Panc1 (cell line): ENCODE measurements around the gene AQP1. TPM values are rescaled to one million over a fixed set of nuclear protein-coding genes. Genes with fewer than 3 reads are reported as not detected.

Experiments used
- ATAC-seq: fragments of 200-7000 bp; cut with Tn5 transposase; 2 replicates; pipeline ENCODE4 v1.9.1; 2020; ENCODE audit warnings: mild to moderate bottlenecking, moderate library complexity
- BruUV-seq: library from RNA; stranded (reverse); fragments of 400-500 nt; replicated peaks from 2 replicates; lab custom pipeline; 2021; lab: Mats Ljungman, UMichigan
- CTCF ChIA-PET: fragments of 300-600 bp; sonication (Branson Sonifier 250); formaldehyde crosslinking; loops from one replicate; lab custom pipeline; 2022; ENCODE audit warnings: antibody characterized with exemption; lab: Charles Lee
- POLR2A ChIA-PET: fragments of 300-600 bp; sonication (Branson Sonifier 250); formaldehyde crosslinking; loops from one replicate; lab custom pipeline; 2022; ENCODE audit warnings: antibody characterized with exemption; lab: Charles Lee
- DNase-seq: peaks from one replicate; pipeline ENCODE4 v3.0.0-alpha.2; 2010; ENCODE audit warnings: low read depth, low spot score
- H3K27ac ChIP-seq: 2 replicates; pipeline ENCODE4 v1.5.1; 2011; ENCODE audit warnings: mild to moderate bottlenecking, low read length, inconsistent platforms
- H3K27me3 ChIP-seq: fragments of 200-500 bp; sonication (Bioruptor generic); 2 replicates; pipeline ENCODE4 v1.6.0; 2014; ENCODE audit warnings: low read length, inconsistent platforms; ENCODE audit not compliant: control insufficient read depth, insufficient read depth
- H3K36me3 ChIP-seq: fragments of 200-500 bp; sonication (Bioruptor generic); 2 replicates; pipeline ENCODE4 v1.5.1; 2014; ENCODE audit warnings: inconsistent platforms, mild to moderate bottlenecking, low read length, moderate library complexity; ENCODE audit not compliant: control insufficient read depth, insufficient read depth
- H3K4me1 ChIP-seq: 2 replicates; pipeline ENCODE4 v1.5.1; 2011; ENCODE audit warnings: inconsistent platforms, mild to moderate bottlenecking, low read length, moderate library complexity; ENCODE audit not compliant: control insufficient read depth, insufficient read depth
- H3K4me3 ChIP-seq, 2 experiments: 2 replicates each; pipeline ENCODE4 v1.5.1; 2011 to 2012; ENCODE audit warnings: low read depth in 2 of 2, low read length in 2 of 2, mild to moderate bottlenecking in 2 of 2, inconsistent platforms in 1 of 2, moderate library complexity in 1 of 2
- H3K9me3 ChIP-seq: fragments of 200-500 bp; sonication (Bioruptor generic); 2 replicates; pipeline ENCODE4 v1.5.1; 2014; ENCODE audit warnings: low read depth, mild to moderate bottlenecking, inconsistent platforms, low read length, moderate library complexity; ENCODE audit not compliant: control insufficient read depth, insufficient read depth
- POLR2AphosphoS5 ChIP-seq: IDR thresholded peaks from 2 replicates; pipeline ENCODE4 v1.6.1; 2012; ENCODE audit warnings: mild to moderate bottlenecking, low read depth, low read length, moderate library complexity
- SIN3A ChIP-seq: IDR thresholded peaks from 2 replicates; pipeline ENCODE4 v1.6.1; 2012; ENCODE audit warnings: low read depth, mild to moderate bottlenecking, low read length, moderate library complexity, borderline replicate concordance; ENCODE audit not compliant: insufficient read depth
- TCF7L2 ChIP-seq: IDR thresholded peaks from 2 replicates; pipeline ENCODE4 v1.6.1; 2011; ENCODE audit warnings: mild to moderate bottlenecking, low read depth, low read length, inconsistent platforms
- in situ Hi-C: cut with HindIII; loops from 2 replicates; pipeline ENCODE4 v1.10.0; 2016; ENCODE audit warnings: low sequenced_read_pairs, low pct_unique_long_range_greater_than_20kb
- intact Hi-C: fragments of 100-400 bp; cut with micrococcal nuclease; formaldehyde crosslinking; loops from one replicate; pipeline ENCODE4 v1.10.0; 2022; ENCODE audit not compliant: unreplicated experiment
- total RNA-seq: library from RNA; stranded (reverse); gene quantifications from one replicate; pipeline ENCODE4 v1.2.1, GENCODE V29; 2021; ENCODE audit not compliant: unreplicated experiment
- TF ChIP-seq, protein P1 (sequence below): fragments of 450-650 bp; IDR thresholded peaks from 2 replicates; pipeline ENCODE4 v1.5.1; 2017; ENCODE audit warnings: mild to moderate bottlenecking
- TF ChIP-seq, protein P2 (sequence below), 2 experiments: IDR thresholded peaks; 2 replicates each; pipeline ENCODE4 v1.6.1; 2011 to 2012; ENCODE audit warnings: low read depth in 2 of 2, control low read depth in 1 of 2, low read length in 1 of 2, mild to moderate bottlenecking in 1 of 2, moderate library complexity in 1 of 2; ENCODE audit not compliant: insufficient read depth in 1 of 2

Gene AQP1
- total RNA-seq, 1 experiment from 2014 or later, result 0.57 TPM

DNA sequence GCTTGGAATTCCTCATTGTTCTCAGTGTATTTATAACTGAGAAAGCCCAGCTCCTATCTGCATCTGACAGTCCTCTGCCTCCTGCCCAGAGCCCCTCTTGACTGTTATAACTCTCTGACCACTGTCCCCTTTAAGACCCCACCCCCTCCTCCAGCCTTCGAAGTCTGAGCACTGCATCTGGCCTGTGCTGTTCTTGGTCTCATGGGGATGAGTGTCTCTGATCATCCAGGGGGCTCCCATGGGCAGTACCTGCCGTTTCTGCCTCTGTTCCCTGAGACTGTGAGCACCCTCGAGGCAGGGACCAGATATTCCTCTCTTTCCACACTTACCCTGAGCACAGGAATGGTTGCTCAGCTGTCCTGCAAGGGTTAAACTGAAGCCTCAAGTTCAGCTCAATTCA is 59.8 kb downstream of the AQP1 start:
- POLR2A ChIA-PET, result no interaction called here
- intact Hi-C loops, result no loop called here
- in situ Hi-C loops, result no loop called here
- Histone ChIP-seq H3K4me3 (no peak overlapping the region), H3K27ac (no peak overlapping the region), H3K36me3 (no peaks in the 10 kb centered on the region), H3K4me1 (peaks cover 5% of the 10 kb centered on the region; the same call in 1 of the 2 replicates), H3K27me3 (peaks cover 8% of the 10 kb centered on the region), H3K9me3 (no peaks in the 10 kb centered on the region)
- no TSS peak for BruUV-seq
- CTCF ChIA-PET, result no interaction called here
- DNase-seq (no peak), ATAC-seq (no peak)
- TF ChIP-seq, protein P1, sequence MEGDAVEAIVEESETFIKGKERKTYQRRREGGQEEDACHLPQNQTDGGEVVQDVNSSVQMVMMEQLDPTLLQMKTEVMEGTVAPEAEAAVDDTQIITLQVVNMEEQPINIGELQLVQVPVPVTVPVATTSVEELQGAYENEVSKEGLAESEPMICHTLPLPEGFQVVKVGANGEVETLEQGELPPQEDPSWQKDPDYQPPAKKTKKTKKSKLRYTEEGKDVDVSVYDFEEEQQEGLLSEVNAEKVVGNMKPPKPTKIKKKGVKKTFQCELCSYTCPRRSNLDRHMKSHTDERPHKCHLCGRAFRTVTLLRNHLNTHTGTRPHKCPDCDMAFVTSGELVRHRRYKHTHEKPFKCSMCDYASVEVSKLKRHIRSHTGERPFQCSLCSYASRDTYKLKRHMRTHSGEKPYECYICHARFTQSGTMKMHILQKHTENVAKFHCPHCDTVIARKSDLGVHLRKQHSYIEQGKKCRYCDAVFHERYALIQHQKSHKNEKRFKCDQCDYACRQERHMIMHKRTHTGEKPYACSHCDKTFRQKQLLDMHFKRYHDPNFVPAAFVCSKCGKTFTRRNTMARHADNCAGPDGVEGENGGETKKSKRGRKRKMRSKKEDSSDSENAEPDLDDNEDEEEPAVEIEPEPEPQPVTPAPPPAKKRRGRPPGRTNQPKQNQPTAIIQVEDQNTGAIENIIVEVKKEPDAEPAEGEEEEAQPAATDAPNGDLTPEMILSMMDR, result no peak
- TF ChIP-seq POLR2AphosphoS5 (no peak), SIN3A (no peak), TCF7L2 (no peak)
- TF ChIP-seq, protein P2, sequence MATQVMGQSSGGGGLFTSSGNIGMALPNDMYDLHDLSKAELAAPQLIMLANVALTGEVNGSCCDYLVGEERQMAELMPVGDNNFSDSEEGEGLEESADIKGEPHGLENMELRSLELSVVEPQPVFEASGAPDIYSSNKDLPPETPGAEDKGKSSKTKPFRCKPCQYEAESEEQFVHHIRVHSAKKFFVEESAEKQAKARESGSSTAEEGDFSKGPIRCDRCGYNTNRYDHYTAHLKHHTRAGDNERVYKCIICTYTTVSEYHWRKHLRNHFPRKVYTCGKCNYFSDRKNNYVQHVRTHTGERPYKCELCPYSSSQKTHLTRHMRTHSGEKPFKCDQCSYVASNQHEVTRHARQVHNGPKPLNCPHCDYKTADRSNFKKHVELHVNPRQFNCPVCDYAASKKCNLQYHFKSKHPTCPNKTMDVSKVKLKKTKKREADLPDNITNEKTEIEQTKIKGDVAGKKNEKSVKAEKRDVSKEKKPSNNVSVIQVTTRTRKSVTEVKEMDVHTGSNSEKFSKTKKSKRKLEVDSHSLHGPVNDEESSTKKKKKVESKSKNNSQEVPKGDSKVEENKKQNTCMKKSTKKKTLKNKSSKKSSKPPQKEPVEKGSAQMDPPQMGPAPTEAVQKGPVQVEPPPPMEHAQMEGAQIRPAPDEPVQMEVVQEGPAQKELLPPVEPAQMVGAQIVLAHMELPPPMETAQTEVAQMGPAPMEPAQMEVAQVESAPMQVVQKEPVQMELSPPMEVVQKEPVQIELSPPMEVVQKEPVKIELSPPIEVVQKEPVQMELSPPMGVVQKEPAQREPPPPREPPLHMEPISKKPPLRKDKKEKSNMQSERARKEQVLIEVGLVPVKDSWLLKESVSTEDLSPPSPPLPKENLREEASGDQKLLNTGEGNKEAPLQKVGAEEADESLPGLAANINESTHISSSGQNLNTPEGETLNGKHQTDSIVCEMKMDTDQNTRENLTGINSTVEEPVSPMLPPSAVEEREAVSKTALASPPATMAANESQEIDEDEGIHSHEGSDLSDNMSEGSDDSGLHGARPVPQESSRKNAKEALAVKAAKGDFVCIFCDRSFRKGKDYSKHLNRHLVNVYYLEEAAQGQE (IDR thresholded peaks at IDR 0.05; ENCODE audit: insufficient read depth in 1 of 2, low read depth in 2 of 2, low read length in 1 of 2), result no peak

DNA sequence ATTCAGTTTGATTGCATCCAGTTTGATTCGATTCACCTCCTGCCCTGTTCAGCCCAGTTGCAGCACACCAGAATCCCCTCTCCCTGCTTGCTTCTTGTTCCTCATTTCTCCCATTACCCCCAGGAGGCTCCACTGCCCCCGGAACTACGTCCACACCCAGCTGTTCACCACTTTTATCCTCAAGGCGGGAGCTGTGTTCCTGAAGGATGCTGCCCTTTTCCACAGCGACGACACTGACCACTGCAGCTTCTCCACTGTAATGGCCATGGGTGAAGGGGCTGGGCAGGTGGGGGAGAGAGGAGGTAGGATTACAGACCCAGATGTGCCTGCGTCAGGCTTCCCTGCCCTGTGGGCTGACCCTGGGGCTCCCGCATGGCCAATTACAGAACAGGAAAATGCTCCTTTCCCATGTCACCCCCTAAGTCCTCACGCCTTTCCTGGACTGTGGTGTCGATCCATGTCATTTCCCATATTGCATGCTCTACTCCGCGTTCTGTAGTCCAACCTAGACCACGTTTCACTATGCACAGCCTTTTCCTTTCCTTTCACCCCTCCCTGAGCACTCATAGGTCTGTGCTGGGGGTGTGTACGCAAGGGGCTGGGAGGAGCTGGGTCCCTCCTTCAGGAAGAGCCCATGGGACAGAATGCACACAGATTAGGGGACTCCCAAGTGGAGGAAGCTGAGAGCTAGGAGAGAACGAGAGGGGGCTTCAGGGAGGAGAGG is 60.3 kb downstream of the AQP1 start:
- no TSS peak for BruUV-seq
- ChIA-PET POLR2A (no interaction called here), CTCF (no interaction called here)
- ATAC-seq (no peak), DNase-seq (no peak)
- Histone ChIP-seq H3K9me3 (no peaks in the 10 kb centered on the region), H3K4me1 (peaks cover 5% of the 10 kb centered on the region; the same call in 1 of the 2 replicates), H3K27me3 (peaks cover 8% of the 10 kb centered on the region), H3K4me3 (no peak overlapping the region), H3K27ac (no peak overlapping the region), H3K36me3 (no peaks in the 10 kb centered on the region)
- intact Hi-C loops (no loop called here), in situ Hi-C loops (no loop called here)
- TF ChIP-seq POLR2AphosphoS5, result no peak
- TF ChIP-seq SIN3A, result no peak
- TF ChIP-seq TCF7L2, result no peak
- TF ChIP-seq, protein P1, result no peak
- TF ChIP-seq, protein P2 (IDR thresholded peaks at IDR 0.05; ENCODE audit: insufficient read depth in 1 of 2, low read depth in 2 of 2, low read length in 1 of 2), result no peak
